ENCODE measurements around the gene NRIP1.
"Not testable (repeated sequence)": the region's sequence is repeated elsewhere in the genome, so short reads cannot be mapped to it uniquely, and the experiment has no call there.

Gene NRIP1

DNA sequence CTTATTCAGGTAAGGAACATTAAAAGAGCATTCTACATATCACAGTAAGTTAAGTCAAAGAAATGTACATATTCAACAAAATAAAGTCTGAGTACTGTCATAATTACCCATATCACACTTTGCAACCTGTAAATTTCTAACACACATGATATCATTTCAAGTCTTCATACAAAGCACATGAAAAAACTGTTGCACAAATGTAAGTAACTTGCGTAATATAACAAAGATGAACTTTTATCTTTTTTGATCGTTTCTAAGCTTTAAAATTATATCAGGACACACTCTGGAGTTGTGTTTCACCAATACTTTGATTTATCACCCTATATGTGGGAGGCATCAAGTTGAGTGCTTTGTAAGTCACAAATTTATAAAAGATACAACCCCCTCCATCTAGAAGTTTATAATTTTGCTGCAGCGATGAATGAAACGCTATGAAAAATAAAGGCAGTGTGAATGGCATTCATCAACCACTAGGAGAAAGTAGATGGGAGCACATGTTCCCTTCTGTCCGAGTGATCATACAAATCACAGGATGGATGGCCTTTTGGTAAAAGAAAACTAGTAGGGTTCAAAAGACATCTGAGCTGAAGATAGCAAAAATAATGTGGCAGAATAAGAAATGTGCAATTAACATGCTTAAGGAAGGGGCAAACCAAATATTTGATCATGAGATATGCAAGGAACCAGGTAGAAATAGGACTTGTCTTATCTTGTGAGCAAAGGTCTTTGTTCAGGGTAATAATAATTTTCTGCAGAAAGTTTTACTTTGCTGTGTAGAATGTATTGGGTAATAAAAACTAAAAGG is 27.5 kb downstream of the NRIP1 start:
- no peak for DNase-seq

DNA sequence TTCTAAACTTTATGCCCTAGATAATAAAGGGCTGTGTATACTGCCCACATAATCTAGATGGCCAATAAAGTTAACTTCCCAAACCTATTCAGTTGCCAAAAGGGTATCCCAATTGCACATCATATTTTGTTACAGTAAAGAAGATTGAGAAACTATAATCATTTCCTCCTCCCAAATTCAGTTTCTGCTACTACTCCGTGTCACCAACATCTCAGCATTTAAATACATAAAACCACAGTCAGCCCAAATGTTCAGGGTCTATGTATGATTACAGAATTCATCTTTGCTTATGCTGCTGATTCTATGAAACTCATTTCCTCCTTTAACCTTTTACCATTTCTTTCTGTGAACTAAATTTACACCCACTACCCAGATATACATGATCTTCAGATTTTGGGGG is 28.6 kb downstream of the NRIP1 start:
- DNase-seq, result no peak

DNA sequence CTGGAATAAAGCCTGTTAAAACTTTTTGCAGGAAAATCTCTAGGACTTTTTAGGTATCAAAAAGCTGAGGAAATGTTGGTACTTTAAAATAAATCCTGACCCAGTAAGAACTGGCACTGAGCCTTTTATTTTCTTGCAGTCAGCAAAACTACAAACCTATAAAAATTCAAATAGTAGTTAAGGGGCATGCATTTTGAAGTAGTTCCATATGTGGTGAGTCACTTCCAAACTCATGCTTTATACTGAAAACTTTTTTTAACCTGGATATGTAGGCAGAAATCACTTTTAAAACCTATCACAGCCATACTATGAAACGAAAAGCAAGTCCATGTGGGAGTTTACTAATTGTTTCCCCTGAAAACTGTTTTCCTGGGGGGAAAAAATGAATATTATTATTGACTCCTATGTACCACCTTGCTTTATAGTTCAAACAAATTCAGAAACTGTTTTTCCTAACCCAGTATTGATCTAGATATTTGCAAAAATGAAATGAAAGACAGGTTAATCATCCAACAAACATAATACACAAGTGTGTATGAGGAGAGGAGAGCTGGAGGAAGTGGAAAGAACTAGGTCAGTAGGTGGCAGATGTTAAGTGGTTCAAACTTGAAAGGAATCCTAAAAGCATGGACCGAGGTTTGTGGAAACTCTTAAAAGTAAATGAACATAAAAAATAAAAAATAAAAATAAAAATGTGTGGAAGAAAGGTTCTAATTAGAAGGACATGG is 30.5 kb downstream of the NRIP1 start:
- DNase-seq, result no peak

DNA sequence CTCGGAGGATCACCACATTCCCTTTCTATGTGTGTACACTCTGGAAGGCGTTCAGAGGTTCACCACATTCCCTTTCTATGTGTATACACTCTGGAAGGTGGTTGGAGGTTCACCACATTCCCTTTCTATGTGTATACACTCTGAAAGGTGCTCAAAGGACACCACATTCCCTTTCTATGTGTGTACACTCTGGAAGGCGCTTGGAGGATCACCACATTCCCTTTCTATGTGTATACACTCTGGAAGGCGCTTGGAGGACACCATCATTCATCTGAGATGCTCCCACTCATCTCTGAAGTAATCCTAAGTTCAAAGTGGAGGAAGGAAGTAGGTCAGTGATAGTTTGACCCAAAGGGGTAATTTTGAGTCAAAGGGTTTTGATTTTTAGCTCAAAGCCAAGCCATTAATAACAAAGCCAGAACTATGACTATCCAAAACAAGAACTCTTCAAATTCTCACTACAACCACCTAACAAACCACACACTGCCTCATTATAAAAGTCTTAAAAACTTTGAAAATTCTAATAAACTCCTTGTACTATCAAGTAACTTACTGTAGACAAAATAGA is 32.9 kb downstream of the NRIP1 start:
- DNase-seq, result no peak

DNA sequence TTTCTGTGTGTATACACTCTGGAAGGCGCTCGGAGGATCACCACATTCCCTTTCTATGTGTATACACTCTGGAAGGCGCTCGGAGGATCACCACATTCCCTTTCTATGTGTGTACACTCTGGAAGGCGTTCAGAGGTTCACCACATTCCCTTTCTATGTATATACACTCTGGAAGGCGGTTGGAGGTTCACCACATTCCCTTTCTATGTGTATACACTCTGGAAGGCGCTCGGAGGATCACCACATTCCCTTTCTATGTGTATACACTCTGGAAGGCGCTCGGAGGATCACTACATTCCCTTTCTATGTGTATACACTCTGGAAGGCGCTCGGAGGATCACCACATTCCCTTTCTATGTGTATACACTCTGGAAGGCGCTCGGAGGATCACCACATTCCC is 33.4 kb downstream of the NRIP1 start:
- not testable (repeated sequence) for DNase-seq

DNA sequence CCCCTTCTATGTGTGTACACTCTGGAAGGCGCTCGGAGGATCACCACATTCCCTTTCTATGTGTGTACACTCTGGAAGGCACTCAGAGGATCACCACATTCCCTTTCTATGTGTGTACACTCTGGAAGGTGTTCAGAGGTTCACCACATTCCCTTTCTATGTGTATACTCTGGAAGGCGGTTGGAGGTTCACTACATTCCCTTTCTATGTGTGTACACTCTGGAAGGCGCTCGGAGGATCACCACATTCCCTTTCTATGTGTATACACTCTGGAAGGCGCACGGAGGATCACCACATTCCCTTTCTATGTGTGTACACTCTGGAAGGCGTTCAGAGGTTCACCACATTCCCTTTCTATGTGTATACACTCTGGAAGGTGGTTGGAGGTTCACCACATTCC is 33.9 kb downstream of the NRIP1 start:
- not testable (repeated sequence) for DNase-seq

DNA sequence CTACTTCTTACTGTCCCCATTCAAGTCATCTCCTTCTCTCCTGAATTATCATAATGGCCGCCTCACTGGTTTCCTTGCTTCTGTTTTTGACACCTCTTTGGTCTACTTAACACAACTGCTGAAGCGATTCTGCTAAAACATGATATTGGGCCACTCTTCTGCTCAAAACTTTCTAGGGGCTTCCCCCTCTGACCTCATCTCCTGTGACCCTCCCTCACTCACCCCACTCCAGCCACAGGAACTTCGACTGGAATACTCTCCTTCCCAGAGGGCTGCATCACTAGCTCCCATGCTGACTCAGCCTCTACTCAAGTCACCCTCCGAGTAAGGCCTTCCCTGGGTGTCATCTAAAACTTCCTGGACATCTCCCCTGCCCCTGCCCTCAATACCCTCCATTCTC is 35.7 kb downstream of the NRIP1 start:
- no peak for DNase-seq

DNA sequence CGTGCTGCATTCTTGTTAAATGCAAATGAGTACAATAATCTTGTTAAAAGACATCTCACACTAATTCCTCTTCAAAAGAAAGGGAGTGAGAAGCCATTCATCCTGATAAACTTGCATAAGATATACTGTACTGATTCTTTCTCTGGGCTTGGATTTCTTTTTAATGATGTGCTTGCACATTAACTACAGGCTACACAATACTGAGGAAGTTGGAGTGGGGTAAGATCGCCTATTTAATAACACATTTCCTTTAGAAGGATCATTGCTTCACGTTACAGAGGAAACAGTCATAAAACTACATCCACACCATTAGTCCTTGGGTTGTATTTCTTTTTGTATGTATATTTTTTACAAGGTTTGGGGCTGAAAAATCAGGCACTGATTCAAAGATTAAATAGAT is 36.6 kb downstream of the NRIP1 start:
- peak; percentile 36 for DNase-seq

DNA sequence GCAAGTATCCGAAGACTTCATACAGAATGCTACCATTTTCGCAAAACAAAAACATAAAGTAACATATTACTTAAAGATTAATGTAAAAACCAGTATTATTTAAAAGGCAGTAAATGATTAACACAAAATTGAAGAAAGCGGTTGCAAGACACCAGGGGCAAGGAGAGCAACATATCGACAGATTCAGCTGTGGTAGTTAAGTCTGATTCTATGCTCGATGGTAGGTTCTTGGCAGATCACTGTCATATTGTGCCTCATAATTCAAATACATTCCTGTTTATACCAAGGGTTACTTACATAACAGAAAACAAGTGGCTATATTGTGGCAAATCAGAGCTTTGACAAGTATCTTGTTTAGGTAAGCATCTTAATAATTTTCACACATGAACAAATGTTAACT is 37.7 kb downstream of the NRIP1 start:
- no peak for DNase-seq

DNA sequence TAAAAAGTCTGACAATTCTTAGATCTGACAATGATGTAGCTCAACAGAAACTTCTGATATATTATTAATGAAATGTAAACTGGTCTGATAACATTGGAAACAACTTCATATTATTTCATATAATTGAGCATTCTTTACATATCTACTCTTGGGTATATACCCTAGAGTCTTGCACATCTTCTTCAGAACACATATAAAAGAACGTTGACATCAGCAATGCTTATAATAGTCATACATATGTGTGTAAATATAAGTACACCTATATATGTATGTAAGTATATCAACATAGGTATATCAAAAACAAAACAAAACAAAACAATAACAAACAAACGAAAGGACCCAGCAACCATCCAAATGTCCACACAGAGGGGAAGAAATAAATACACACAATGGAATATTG is 38.4 kb downstream of the NRIP1 start:
- DNase-seq, result no peak

DNA sequence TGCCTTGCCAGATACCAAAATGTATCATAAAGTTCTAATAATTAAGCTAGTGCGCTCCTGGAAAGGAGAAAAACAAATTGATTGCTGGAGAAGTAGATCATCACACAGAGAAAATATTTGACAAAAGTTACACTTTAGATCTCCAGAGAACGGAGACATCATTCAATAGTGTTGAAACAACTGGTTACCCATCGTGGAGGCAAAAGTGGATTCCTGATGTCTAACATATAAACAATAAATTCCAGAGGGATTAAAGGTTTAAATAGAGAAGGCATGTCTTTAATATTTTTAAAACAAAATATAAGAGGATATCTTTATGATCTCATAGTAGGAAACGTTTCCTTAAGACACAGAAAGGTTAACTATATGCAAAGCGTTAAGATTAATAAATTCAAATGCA is 41.0 kb downstream of the NRIP1 start:
- no peak for DNase-seq

DNA sequence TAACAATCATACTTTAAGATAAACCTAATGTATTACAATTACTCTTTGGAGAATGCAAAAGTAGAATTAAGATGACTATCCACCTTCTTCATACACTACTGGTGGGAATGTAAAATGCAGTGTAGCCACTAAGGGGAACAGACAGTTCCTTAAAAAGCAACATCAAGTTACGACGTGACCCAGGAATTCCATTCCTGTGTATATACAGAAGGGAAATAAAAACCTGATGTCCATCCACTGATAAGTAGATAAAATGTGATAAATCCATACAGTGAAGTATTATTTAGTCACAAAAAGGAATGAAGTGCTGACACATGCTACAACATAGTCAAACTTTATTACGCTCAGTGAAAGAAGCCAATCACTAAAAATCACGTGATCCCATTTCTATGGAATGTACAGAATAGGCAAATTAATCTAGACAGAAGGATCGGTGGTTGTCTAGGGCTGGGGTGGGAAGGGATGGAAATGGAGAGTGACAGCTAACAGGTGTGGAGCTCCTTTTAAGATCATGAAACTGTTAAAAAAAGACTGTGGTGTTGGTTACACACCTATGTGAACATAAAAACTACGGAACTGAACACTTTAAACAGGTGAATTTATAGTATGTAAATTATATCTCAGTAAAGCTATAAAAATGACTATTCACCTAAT is 42.1 kb downstream of the NRIP1 start:
- no peak for DNase-seq

DNA sequence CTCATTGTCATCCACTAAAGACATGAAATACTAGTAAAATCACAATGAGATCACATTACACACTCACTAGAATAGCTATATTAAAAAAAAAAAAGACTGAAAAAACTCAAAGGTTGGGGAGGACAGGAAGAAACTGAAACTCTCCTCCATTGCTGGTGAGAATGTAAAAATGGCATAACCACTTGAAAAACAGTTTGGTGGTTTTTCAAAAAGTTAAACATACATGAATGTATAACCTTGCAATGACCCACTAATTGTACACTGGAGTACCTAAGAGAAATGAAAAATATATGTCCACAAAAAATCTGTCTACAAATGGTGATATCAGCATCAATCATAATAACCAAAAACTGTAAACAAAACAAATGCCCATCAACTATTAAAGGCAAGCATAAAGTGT is 44.0 kb downstream of the NRIP1 start:
- DNase-seq, result no peak

DNA sequence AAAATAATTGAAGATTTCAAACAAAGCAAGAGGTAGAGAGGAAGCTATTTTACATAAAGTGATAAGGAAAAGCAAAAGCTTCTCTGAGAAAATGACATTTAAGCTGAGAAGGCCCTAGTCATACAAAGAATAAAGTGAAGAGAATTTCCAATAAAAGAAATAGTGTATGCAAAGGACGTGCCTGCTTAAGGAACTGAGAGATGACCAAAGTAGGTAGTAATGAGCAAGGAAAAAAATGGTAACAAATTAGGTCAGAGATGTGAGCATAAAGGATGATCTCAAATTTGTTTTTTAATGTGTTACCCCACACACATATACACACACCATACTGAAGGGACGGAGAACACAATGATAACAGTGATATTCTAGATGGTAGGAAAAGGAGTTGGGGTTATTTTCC is 46.4 kb downstream of the NRIP1 start:
- no peak for DNase-seq

DNA sequence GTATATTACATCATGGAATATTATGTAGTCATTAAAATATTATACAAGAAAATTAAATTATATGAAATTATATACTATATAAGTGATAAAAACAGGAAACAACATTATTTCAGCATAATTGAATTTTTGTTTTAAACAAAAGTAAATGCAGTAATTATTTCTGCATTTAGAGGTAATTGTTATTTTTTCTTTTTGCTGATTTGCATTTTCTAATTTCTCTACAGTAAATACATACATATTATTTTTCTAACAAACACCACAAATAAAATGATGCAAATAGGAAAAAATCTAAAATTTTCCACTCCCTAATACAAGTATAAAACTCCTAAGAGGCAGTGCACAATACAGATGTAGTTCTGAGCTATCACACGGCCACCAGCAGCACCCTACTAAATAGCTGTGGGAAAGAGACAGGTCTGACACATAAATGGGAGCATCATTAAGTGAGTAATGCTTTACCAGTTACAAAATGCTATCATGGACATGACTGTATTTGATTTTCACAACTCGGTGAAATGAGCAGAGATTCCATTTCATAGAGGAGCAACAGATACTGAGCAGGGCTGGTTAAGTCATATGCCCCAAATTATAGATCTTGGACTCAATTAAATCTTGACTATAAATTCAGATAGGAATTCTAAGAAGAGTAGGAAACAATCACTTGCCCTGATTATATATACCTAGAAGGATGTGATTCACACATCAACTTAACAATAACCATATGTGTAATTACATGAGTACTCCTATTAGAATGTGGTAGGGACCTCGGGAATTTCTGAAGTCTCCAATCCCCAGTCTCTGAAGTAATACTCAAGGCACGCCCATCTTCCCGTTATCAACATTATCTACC is 49.0 kb downstream of the NRIP1 start:
- DNase-seq, result no peak

DNA sequence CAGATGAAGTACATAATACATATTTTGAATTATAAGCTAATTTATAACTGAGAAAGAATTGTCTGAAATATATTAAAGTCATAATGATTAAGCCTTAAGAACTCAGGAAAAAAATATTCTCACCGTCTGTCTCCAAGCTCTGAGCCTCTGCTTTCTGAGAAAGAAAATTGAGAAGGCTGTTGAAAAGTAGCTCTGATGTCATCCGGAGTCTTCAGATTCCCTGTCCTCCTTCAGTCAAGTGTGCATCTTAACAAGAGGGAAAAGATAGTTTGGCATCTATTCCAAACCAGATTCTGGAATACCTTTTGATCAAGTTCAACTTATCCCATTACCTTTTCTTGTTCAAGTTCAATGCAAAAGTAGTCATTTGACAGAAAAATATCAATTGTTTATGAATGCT is 50.6 kb downstream of the NRIP1 start:
- DNase-seq, result no peak

DNA sequence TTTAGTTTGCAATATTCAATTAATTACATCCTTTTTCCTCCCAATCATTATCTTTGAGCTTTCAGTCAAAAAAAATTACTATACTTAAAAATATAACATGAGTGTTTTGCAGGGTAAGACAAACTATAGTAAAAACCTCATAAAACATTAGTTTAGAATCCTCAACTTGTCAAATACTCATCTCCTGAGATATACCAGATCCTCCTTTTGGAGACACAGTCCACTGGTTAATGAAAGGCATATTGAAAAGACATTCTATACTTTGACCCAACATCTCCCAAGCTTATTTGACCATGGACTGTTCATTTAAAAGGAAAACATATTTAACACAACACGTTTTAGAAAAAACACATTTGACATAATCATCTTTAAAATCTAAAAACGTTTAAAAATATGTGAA is 52.8 kb downstream of the NRIP1 start:
- DNase-seq, result no peak

DNA sequence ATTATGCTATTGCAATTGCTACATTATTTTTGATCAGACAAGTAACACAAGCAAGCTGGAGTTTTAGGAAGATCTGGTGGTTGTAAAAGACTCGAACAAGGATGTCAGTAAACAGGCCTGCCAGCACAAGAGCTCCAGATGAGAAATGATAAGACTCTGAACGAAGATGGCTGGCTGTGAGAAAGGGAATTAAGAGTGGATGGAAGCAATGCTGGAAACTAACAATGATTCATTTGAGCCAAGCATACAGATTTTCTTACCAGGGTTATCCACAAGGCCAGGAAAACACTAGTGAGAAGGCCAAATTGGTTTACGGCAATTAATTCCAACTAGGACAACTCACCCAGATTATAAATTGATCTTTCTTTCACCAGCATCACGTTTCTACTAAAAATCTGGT is 54.2 kb downstream of the NRIP1 start:
- DNase-seq, result no peak

DNA sequence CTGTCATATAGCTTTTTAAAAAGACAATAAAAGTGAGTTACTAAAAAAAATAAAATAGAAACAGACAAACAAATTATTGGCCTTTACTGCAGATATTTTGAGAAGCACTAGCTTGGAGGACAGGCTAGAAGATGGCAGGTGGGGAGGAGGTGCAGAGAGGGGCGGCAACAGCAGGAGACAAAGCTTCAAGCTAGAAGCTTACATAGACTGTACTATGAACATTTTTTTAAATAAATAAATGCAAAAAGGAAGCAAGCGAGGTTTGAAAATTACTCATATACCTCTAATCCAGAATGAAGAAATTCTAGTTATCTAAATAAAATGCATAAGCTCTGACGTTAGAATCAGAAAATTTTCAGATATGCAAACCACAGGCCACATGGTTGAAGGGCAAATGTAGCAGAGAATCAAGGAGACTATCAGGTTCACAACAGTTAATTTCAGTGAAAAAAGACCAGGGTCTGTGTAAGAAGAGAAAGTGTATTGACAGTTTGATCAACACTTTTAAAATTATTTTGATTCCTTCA is 54.9 kb downstream of the NRIP1 start:
- DNase-seq, result no peak

DNA sequence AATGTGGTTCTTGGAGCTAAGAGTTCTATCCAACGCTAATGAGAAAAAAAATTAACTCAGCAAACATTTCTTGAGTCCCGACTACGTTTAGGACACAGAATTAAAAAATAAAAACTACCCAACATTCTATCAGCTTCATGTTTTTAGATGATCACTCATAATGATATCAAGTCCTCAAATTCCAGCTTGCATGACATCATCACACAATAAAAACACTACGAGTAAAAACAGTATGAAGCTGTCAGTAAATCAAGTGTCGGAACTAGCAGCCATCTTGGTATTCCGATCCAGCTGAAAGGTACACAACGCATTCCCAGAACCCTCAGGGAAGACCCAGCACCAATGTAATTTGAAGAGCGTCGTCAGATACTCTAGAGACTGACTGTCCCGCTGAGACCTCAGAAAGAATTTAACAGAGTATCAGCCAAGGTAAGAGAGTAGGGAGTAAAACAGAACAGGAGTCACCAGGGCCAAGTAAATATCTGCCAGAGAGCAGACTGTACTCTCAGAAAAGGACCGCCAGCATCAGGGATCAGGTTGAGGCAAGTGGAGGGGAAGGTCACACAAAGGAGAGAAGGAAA is 57.0 kb downstream of the NRIP1 start:
- DNase-seq, result no peak

DNA sequence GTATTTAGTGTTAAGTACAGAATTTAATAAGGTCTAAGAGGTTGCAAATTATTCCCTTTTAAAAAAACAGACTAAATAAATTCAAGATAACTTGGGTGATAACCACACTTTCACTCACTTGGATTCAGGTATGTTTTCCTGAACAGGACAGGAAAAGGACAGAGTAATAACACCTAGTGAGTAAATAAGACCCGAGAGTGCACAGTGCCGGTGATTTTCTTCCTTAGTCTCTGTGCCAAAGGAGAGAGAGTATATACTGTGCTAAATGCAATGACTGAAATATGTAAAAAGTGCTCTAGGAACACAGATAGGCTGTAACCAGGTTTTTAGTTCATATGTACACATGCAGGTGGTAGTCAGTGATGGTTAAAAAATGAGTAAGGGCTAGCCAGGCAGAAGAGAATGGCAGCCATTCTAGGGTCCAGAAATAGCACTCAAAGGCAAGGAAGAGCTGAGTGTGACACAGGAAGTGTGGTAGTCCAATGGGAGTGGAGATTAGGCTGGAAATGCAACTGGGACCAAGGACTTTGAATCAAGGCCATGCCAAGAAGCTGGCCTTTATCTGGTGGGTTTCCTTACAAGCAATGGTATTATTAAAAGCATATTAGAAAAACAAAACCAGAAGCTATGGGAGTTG is 58.1 kb downstream of the NRIP1 start:
- no peak for DNase-seq

DNA sequence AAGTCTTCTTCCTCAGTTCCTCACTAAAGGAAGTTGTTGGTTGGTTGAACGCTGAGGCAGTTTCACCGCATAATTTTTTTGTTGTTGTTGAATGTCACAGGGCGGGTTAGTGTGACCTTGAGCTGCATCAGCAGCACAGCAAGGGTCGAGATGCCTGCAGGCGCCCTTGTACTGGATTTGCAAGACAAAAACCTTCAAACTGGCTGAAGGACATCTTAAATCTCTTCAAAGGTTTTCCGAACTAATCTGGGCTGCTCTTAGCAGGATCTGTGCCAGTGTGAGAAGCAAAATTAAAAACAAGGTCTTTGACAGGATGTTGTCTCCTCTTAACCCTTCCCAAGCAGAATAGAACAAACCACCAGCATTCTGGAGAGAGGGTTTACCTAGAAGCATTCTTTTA is 59.4 kb downstream of the NRIP1 start:
- no peak for DNase-seq

Measured in MV-4-11 (cell line).